DOHH2 (cell line): ENCODE measurements around the gene PALLD.

Experiments used
- H3F3A ChIP-seq: fragments of 200-600 bp; sonication (generic), shearing (Covaris generic); 2 replicates; pipeline ENCODE4 v1.6.0; 2016; ENCODE audit warnings: antibody characterized with exemption, mild to moderate bottlenecking; ENCODE audit not compliant: control insufficient read depth, insufficient read depth
- H3K27ac ChIP-seq: fragments of 200-600 bp; sonication (generic); 2 replicates; pipeline ENCODE4 v1.5.1; 2014; ENCODE audit warnings: low read depth, mild to moderate bottlenecking, low read length, moderate library complexity
- H3K27me3 ChIP-seq: fragments of 200-600 bp; sonication (generic); 2 replicates; pipeline ENCODE4 v1.6.1; 2014; ENCODE audit warnings: mild to moderate bottlenecking, low read length, mixed read lengths; ENCODE audit not compliant: control insufficient read depth
- H3K36me3 ChIP-seq: fragments of 200-600 bp; sonication (generic); 2 replicates; pipeline ENCODE4 v1.6.1; 2014; ENCODE audit warnings: mild to moderate bottlenecking, low read length, moderate library complexity, mixed read lengths; ENCODE audit not compliant: control insufficient read depth
- H3K4me1 ChIP-seq: fragments of 200-600 bp; sonication (generic); 2 replicates; pipeline ENCODE4 v1.6.1; 2014; ENCODE audit warnings: mild to moderate bottlenecking, low read length, mixed read lengths; ENCODE audit not compliant: control insufficient read depth
- H3K4me2 ChIP-seq: fragments of 200-600 bp; sonication (generic); 2 replicates; pipeline ENCODE4 v1.6.0; 2014; ENCODE audit warnings: mild to moderate bottlenecking, low read length, moderate library complexity
- H3K4me3 ChIP-seq: fragments of 200-600 bp; sonication (generic); 2 replicates; pipeline ENCODE4 v1.5.1; 2014; ENCODE audit warnings: mild to moderate bottlenecking, low read length, mixed read lengths
- H3K79me2 ChIP-seq: fragments of 200-600 bp; sonication (generic); 2 replicates; pipeline ENCODE4 v1.6.1; 2014; ENCODE audit warnings: mild to moderate bottlenecking, low read length, mixed read lengths; ENCODE audit not compliant: control insufficient read depth
- H3K9me2 ChIP-seq: fragments of 200-600 bp; sonication (generic); replicated peaks from 2 replicates; pipeline ENCODE4 v1.6.1; 2014; ENCODE audit warnings: mild to moderate bottlenecking, low read length, mixed read lengths; ENCODE audit not compliant: control insufficient read depth
- H3K9me3 ChIP-seq: fragments of 200-600 bp; sonication (generic); 2 replicates; pipeline ENCODE4 v1.6.1; 2014; ENCODE audit warnings: antibody characterized with exemption, low read length, mixed read lengths; ENCODE audit not compliant: control insufficient read depth, insufficient read depth
- H4K20me1 ChIP-seq: fragments of 200-600 bp; sonication (generic); 2 replicates; pipeline ENCODE4 v1.6.0; 2014; ENCODE audit warnings: low read depth, mild to moderate bottlenecking, antibody characterized with exemption, low read length, moderate library complexity; ENCODE audit not compliant: control insufficient read depth, insufficient read depth
- EZH2phosphoT487 ChIP-seq: fragments of 200-600 bp; sonication (generic); IDR thresholded peaks from 2 replicates; pipeline ENCODE4 v1.6.1; 2017; ENCODE audit warnings: borderline replicate concordance, mild to moderate bottlenecking, antibody characterized with exemption, low read length, moderate library complexity, mixed read lengths
- TF ChIP-seq, protein P1 (sequence below): fragments of 200-600 bp; sonication (generic); IDR thresholded peaks from one replicate; pipeline ENCODE4 v1.5.1; 2014; ENCODE audit warnings: antibody characterized with exemption, mild to moderate bottlenecking, low read depth, low read length; ENCODE audit not compliant: poor library complexity, severe bottlenecking

The PALLD gene

DNA sequence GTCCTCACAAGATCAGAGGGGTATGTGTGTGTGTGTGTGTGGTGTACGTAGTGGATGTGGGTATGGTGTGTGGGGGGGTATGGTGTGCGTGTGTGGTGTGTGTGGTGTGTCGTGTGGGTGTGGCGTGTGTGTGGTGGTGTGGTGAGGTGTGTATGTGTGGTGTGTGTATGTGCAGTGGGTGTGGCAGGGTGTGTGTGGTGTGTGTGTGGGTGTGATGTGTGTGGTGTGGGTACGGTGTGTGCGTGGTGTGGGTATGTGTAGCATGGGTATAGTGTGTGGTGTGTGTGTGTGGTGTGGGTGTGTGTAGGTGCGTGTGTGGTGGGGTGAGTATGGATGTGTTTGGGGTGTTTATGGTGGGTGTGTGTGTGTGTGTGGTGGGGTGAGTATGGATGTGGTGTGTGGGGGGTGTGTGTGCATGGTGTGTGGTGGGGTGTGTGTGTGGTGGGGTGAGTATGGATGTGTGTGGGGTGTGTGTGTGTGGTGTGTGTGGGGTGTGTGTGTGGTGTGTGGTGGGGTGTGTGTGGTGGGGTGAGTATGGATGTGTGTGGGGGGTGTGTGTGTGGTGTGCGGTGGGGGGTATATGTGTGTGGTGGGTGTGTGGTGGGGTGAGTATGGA is 182.0 kb downstream of the PALLD start:
- no peaks in the 10 kb centered on the region for H3K36me3 ChIP-seq
- no peaks in the 10 kb centered on the region for H3K9me2 ChIP-seq
- no peak for TF ChIP-seq EZH2phosphoT487
- TF ChIP-seq, protein P1, sequence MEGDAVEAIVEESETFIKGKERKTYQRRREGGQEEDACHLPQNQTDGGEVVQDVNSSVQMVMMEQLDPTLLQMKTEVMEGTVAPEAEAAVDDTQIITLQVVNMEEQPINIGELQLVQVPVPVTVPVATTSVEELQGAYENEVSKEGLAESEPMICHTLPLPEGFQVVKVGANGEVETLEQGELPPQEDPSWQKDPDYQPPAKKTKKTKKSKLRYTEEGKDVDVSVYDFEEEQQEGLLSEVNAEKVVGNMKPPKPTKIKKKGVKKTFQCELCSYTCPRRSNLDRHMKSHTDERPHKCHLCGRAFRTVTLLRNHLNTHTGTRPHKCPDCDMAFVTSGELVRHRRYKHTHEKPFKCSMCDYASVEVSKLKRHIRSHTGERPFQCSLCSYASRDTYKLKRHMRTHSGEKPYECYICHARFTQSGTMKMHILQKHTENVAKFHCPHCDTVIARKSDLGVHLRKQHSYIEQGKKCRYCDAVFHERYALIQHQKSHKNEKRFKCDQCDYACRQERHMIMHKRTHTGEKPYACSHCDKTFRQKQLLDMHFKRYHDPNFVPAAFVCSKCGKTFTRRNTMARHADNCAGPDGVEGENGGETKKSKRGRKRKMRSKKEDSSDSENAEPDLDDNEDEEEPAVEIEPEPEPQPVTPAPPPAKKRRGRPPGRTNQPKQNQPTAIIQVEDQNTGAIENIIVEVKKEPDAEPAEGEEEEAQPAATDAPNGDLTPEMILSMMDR, result no peak
- H3K9me3 ChIP-seq, result no peaks in the 10 kb centered on the region
- no peak overlapping the region for H3K27ac ChIP-seq
- H3F3A ChIP-seq, result no peaks in the 10 kb centered on the region
- no peaks in the 10 kb centered on the region for H3K27me3 ChIP-seq
- no peaks in the 10 kb centered on the region for H3K79me2 ChIP-seq
- H3K4me1 ChIP-seq, result no peaks in the 10 kb centered on the region
- H4K20me1 ChIP-seq, result no peaks in the 10 kb centered on the region
- no peak overlapping the region for H3K4me3 ChIP-seq
- no peak overlapping the region for H3K4me2 ChIP-seq

GRCh38 chr4:168679397-168679796 is 182.5 kb downstream of the PALLD start:
- Histone ChIP-seq H4K20me1 (no peaks in the 10 kb centered on the region), H3K4me3 (no peak overlapping the region), H3K27me3 (no peaks in the 10 kb centered on the region), H3K79me2 (no peaks in the 10 kb centered on the region), H3F3A (no peaks in the 10 kb centered on the region), H3K4me2 (no peak overlapping the region), H3K9me2 (no peaks in the 10 kb centered on the region), H3K27ac (no peak overlapping the region), H3K4me1 (no peaks in the 10 kb centered on the region), H3K36me3 (no peaks in the 10 kb centered on the region), H3K9me3 (no peaks in the 10 kb centered on the region)
- no peak for TF ChIP-seq EZH2phosphoT487
- TF ChIP-seq, protein P1, result no peak

DNA sequence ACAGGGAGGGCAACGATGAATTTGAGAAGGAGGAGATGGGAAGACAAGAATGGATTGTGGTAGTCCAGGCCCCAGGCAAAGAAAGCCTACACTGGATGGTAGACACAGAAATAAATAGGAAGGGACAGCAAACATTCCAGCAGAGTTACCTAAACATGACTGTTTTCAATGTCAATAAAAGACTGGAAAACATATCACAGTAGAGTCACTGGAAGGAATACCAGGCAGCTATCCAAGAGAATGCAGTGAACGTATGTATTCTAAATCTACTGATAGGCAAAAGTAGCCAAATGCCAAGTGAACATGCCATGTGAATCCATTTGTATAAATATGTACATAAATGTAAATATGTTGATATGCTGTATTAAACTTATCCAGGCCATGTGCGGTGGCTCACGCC is 183.0 kb downstream of the PALLD start:
- H3K4me2 ChIP-seq, result no peak overlapping the region
- no peaks in the 10 kb centered on the region for H3K4me1 ChIP-seq
- H3K9me3 ChIP-seq, result no peaks in the 10 kb centered on the region
- H3K9me2 ChIP-seq, result no peaks in the 10 kb centered on the region
- no peaks in the 10 kb centered on the region for H3K36me3 ChIP-seq
- no peak overlapping the region for H3K27ac ChIP-seq
- no peaks in the 10 kb centered on the region for H3K27me3 ChIP-seq
- no peak for TF ChIP-seq EZH2phosphoT487
- TF ChIP-seq, protein P1, result no peak
- no peaks in the 10 kb centered on the region for H3K79me2 ChIP-seq
- no peaks in the 10 kb centered on the region for H4K20me1 ChIP-seq
- H3K4me3 ChIP-seq, result no peak overlapping the region
- H3F3A ChIP-seq, result no peaks in the 10 kb centered on the region
